Spleen (tissue), 7 donors: ENCODE measurements around the gene WDCP.

Source experiments
- POLR2A ChIP-seq, 3 donors: fragments of 450-650 bp; IDR thresholded peaks; one replicate each; pipeline ENCODE4 v1.5.1; 2017; ENCODE audit warnings: antibody characterized with exemption in 3 of 3, mild to moderate bottlenecking in 1 of 3
- POLR2AphosphoS5 ChIP-seq, 3 donors: sonication (generic); formaldehyde crosslinking; IDR thresholded peaks; one replicate each; pipeline ENCODE4 v1.5.1; 2017; ENCODE audit warnings: antibody characterized with exemption in 3 of 3
- TF ChIP-seq, protein P1 (sequence below), 11 experiments: fragments of 200-600 bp in 7 of 11; fragments of 450-650 bp in 4 of 11; sonication (generic) in 4 of 11; IDR thresholded peaks in 8 of 11; conservative IDR thresholded peaks in 3 of 11; 1 replicate in 7 of 11; 2 replicates in 4 of 11; pipeline versions ENCODE4 v1.4.0 to v1.8.0; 2016 to 2021; ENCODE audit warnings: antibody characterized with exemption in 11 of 11, inconsistent platforms in 4 of 11, mild to moderate bottlenecking in 1 of 11
- donor health status: DM: no; HTN: no; CAD: no; lungs with moderate emphysema.
- donor health status: DM: no; HTN: no; CAD: no.
- donor health status: DM: no; HTN: no; CAD: no.

GRCh38 chr2:24054366-24055010 is 7.3 kb upstream of the WDCP start:
- TF ChIP-seq, protein P1, sequence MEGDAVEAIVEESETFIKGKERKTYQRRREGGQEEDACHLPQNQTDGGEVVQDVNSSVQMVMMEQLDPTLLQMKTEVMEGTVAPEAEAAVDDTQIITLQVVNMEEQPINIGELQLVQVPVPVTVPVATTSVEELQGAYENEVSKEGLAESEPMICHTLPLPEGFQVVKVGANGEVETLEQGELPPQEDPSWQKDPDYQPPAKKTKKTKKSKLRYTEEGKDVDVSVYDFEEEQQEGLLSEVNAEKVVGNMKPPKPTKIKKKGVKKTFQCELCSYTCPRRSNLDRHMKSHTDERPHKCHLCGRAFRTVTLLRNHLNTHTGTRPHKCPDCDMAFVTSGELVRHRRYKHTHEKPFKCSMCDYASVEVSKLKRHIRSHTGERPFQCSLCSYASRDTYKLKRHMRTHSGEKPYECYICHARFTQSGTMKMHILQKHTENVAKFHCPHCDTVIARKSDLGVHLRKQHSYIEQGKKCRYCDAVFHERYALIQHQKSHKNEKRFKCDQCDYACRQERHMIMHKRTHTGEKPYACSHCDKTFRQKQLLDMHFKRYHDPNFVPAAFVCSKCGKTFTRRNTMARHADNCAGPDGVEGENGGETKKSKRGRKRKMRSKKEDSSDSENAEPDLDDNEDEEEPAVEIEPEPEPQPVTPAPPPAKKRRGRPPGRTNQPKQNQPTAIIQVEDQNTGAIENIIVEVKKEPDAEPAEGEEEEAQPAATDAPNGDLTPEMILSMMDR (IDR thresholded peaks at IDR 0.05 in 8 of 11, conservative IDR thresholded peaks at IDR 0.05 in 3 of 11), result no peak
- TF ChIP-seq POLR2A (IDR thresholded peaks at IDR 0.05) (no peak), POLR2AphosphoS5 (IDR thresholded peaks at IDR 0.05) (no peak)
